HG03135 (cell line): Measurements from ENCODE around the gene GUCY1B1.
A peak's percentile ranks its signal among the peaks of the same experiment; 100 is the strongest.
"Not testable (repeated sequence)": the region's sequence is repeated elsewhere in the genome, so short reads cannot be mapped to it uniquely, and the experiment has no call there.

Source experiments
- ATAC-seq: cut with Tn5 transposase; IDR thresholded peaks from one replicate; pipeline ENCODE4 v1.9.1; 2021; ENCODE audit warnings: mild to moderate bottlenecking, moderate library complexity; ENCODE audit not compliant: unreplicated experiment

The GUCY1B1 gene

GRCh38 chr4:155797581-155797980 is 38.8 kb downstream of the GUCY1B1 start:
- ATAC-seq, result not testable (repeated sequence)

- no peak for ATAC-seq
Measured at GRCh38 chr4:155799116-155799793, 40.4 kb downstream of the GUCY1B1 start.

- no peak for ATAC-seq
Measured at GRCh38 chr4:155799794-155800123, 40.9 kb downstream of the GUCY1B1 start.

- ATAC-seq, result no peak
Measured at GRCh38 chr4:155800685-155801343, 42.0 kb downstream of the GUCY1B1 start.

GRCh38 chr4:155802190-155802959 is 43.6 kb downstream of the GUCY1B1 start:
- ATAC-seq, result no peak

GRCh38 chr4:155805016-155805415 is 46.2 kb downstream of the GUCY1B1 start:
- no peak for ATAC-seq

- ATAC-seq, result no peak
Measured at GRCh38 chr4:155807021-155807420, 48.2 kb downstream of the GUCY1B1 start.

GRCh38 chr4:155809835-155810234 is 51.0 kb downstream of the GUCY1B1 start:
- ATAC-seq, result peak; percentile 96

- no peak for ATAC-seq
Measured at GRCh38 chr4:155811083-155811482, 52.3 kb downstream of the GUCY1B1 start.

- ATAC-seq, result no peak
Measured at GRCh38 chr4:155818639-155819038, 59.8 kb downstream of the GUCY1B1 start.

GRCh38 chr4:155819066-155819465 is 60.2 kb downstream of the GUCY1B1 start:
- ATAC-seq, result no peak

GRCh38 chr4:155820887-155821518 is 62.2 kb downstream of the GUCY1B1 start:
- no peak for ATAC-seq

- ATAC-seq, result no peak
Measured at GRCh38 chr4:155822572-155822971, 63.8 kb downstream of the GUCY1B1 start.

GRCh38 chr4:155828628-155829027 is 69.8 kb downstream of the GUCY1B1 start:
- ATAC-seq, result no peak

GRCh38 chr4:155832664-155833063 is 73.8 kb downstream of the GUCY1B1 start:
- ATAC-seq, result no peak

GRCh38 chr4:155837203-155837796 is 78.5 kb downstream of the GUCY1B1 start:
- peak; percentile 46 for ATAC-seq

GRCh38 chr4:155842080-155842479 is 83.3 kb downstream of the GUCY1B1 start:
- no peak for ATAC-seq

GRCh38 chr4:155846929-155847328 is 88.1 kb downstream of the GUCY1B1 start:
- no peak for ATAC-seq

- no peak for ATAC-seq
Measured at GRCh38 chr4:155849042-155849441, 90.2 kb downstream of the GUCY1B1 start.

GRCh38 chr4:155853189-155853588 is 94.4 kb downstream of the GUCY1B1 start:
- ATAC-seq, result no peak

- ATAC-seq, result no peak
Measured at GRCh38 chr4:155854582-155855226, 95.9 kb downstream of the GUCY1B1 start.
